HCT116 (cell line): ENCODE data around the gene FCHSD2. TPM values are rescaled to one million over a fixed set of nuclear protein-coding genes. Genes with fewer than 3 reads are reported as not detected.

Source experiments
- ATAC-seq: fragments of 200-7000 bp; cut with Tn5 transposase; 2 replicates; pipeline ENCODE4 v1.9.1; 2020; ENCODE audit warnings: mild to moderate bottlenecking, moderate library complexity
- BruUV-seq: library from RNA; stranded (reverse); fragments of 400-500 nt; replicated peaks from 2 replicates; lab custom pipeline; 2021; lab: Mats Ljungman, UMichigan
- CTCF ChIA-PET: fragments of 300-600 bp; sonication (Branson Sonifier 250); formaldehyde crosslinking; loops from one replicate; lab custom pipeline; 2021; ENCODE audit warnings: antibody characterized with exemption; lab: Charles Lee
- POLR2A ChIA-PET: fragments of 300-600, 350-600 bp; sonication (Branson Sonifier 250); formaldehyde crosslinking; loops from one replicate; lab custom pipeline; 2021; ENCODE audit warnings: antibody characterized with exemption; lab: Charles Lee
- RAD21 ChIA-PET, 2 experiments: fragments of 300-600 bp; sonication (Branson Sonifier 250); formaldehyde crosslinking; loops; one replicate each; lab custom pipeline; 2023; ENCODE audit warnings: low total read pairs in 2 of 2; ENCODE audit not compliant: uncharacterized antibody in 2 of 2, unreplicated experiment in 2 of 2, low non-redundant PET in 1 of 2; lab: Charles Lee
- DNase-seq: peaks from one replicate; pipeline ENCODE4 v3.0.0-alpha.2; 2010; ENCODE audit warnings: low read depth, low spot score
- H2AFZ ChIP-seq: fragments of 200-600 bp; shearing (Covaris generic), sonication (generic); 2 replicates; pipeline ENCODE4 v1.6.1; 2017; ENCODE audit warnings: low read depth, mixed run types, mixed read lengths, antibody characterized with exemption, low read length; ENCODE audit not compliant: poor library complexity, severe bottlenecking
- H3K27ac ChIP-seq: 2 replicates; pipeline ENCODE4 v1.5.1; 2012; ENCODE audit warnings: low read depth, low read length
- H3K27me3 ChIP-seq: fragments of 200-600 bp; sonication (generic); 2 replicates; pipeline ENCODE4 v1.6.1; 2016; ENCODE audit warnings: mixed run types, low read length, mixed read lengths; ENCODE audit not compliant: insufficient read depth
- H3K36me3 ChIP-seq, 2 experiments: fragments of 200-500 bp in 1 of 2; fragments of 200-600 bp in 1 of 2; sonication (Bioruptor generic) in 1 of 2; sonication (generic) in 1 of 2; 2 replicates each; pipeline versions ENCODE4 v1.5.1 to v1.6.1; 2014 to 2016; ENCODE audit warnings: low read length in 2 of 2, inconsistent platforms in 1 of 2, mixed read lengths in 1 of 2, mixed run types in 1 of 2; ENCODE audit not compliant: insufficient read depth in 2 of 2, control insufficient read depth in 1 of 2
- H3K4me1 ChIP-seq, 2 experiments: fragments of 200-600 bp in 1 of 2; sonication (generic) in 1 of 2; 2 replicates each; pipeline versions ENCODE4 v1.5.1 to v1.6.1; 2012 to 2017; ENCODE audit warnings: low read length in 2 of 2, inconsistent platforms in 1 of 2, mild to moderate bottlenecking in 1 of 2, mixed read lengths in 1 of 2, mixed run types in 1 of 2, moderate library complexity in 1 of 2; ENCODE audit not compliant: insufficient read depth in 2 of 2, control insufficient read depth in 1 of 2
- H3K4me2 ChIP-seq: fragments of 200-600 bp; sonication (generic); 2 replicates; pipeline ENCODE4 v1.6.1; 2017; ENCODE audit warnings: mixed run types, low read length, mixed read lengths
- H3K4me3 ChIP-seq, 2 experiments: fragments of 200-600 bp in 1 of 2; sonication (generic) in 1 of 2; replicated peaks in 1 of 2; 2 replicates each; pipeline ENCODE4 v1.5.1; 2011 to 2016; ENCODE audit warnings: low read length in 2 of 2, control low read depth in 1 of 2, low read depth in 1 of 2, mild to moderate bottlenecking in 1 of 2, mixed read lengths in 1 of 2, mixed run types in 1 of 2
- H3K79me2 ChIP-seq: fragments of 200-600 bp; sonication (generic); 2 replicates; pipeline ENCODE4 v1.6.1; 2017; ENCODE audit warnings: mild to moderate bottlenecking, mixed run types, low read length, moderate library complexity, mixed read lengths; ENCODE audit not compliant: insufficient read depth
- H3K9ac ChIP-seq: fragments of 200-600 bp; sonication (generic); 2 replicates; pipeline ENCODE4 v1.6.1; 2016; ENCODE audit warnings: low read length, mixed read lengths
- H3K9me2 ChIP-seq: fragments of 200-600 bp; sonication (generic), shearing (Covaris generic); 2 replicates; pipeline ENCODE4 v1.6.1; 2017; ENCODE audit warnings: mixed run types, mild to moderate bottlenecking, moderate library complexity; ENCODE audit not compliant: insufficient read depth
- H3K9me3 ChIP-seq, 2 experiments: fragments of 200-500 bp in 1 of 2; fragments of 200-600 bp in 1 of 2; sonication (Bioruptor generic) in 1 of 2; sonication (generic) in 1 of 2; 2 replicates each; pipeline ENCODE4 v1.6.1; 2014 to 2017; ENCODE audit warnings: low read length in 2 of 2, mixed read lengths in 2 of 2, inconsistent platforms in 1 of 2, low read depth in 1 of 2, mild to moderate bottlenecking in 1 of 2, mixed run types in 1 of 2, moderate library complexity in 1 of 2; ENCODE audit not compliant: control insufficient read depth in 1 of 2, insufficient read depth in 1 of 2
- H4K20me1 ChIP-seq: fragments of 200-600 bp; sonication (generic), shearing (Covaris generic); 2 replicates; pipeline ENCODE4 v1.6.1; 2017; ENCODE audit warnings: mixed run types, mild to moderate bottlenecking, moderate library complexity; ENCODE audit not compliant: insufficient read depth
- CEBPB ChIP-seq: IDR thresholded peaks from 2 replicates; pipeline ENCODE4 v1.6.1; 2012; ENCODE audit warnings: low read depth
- EGR1 ChIP-seq: IDR thresholded peaks from 2 replicates; pipeline ENCODE4 v1.6.1; 2012; ENCODE audit warnings: low read depth
- POLR2AphosphoS5 ChIP-seq: IDR thresholded peaks from 2 replicates; pipeline ENCODE4 v1.6.1; 2011; ENCODE audit warnings: mild to moderate bottlenecking, low read depth, low read length, moderate library complexity
- RAD21 ChIP-seq: IDR thresholded peaks from 2 replicates; pipeline ENCODE4 v1.6.1; 2012; ENCODE audit warnings: low read depth, mild to moderate bottlenecking
- SIN3A ChIP-seq: IDR thresholded peaks from 2 replicates; pipeline ENCODE4 v1.6.1; 2012; ENCODE audit warnings: low read depth
- SRF ChIP-seq: IDR thresholded peaks from 2 replicates; pipeline ENCODE4 v1.6.1; 2012; ENCODE audit warnings: low read depth
- ZFX ChIP-seq: fragments of 450-650 bp; IDR thresholded peaks from 2 replicates; pipeline ENCODE4 v1.6.1; 2017
- ZNF274 ChIP-seq: fragments of 200-500 bp; sonication (Bioruptor generic); IDR thresholded peaks from 2 replicates; pipeline ENCODE4 v1.6.1; 2014; ENCODE audit warnings: mild to moderate bottlenecking, low read depth, low read length, inconsistent platforms
- intact Hi-C: fragments of 100-400 bp; cut with micrococcal nuclease; formaldehyde crosslinking; loops from 2 replicates; pipeline ENCODE4 v1.10.0; 2022
- total RNA-seq: library from RNA; stranded (reverse); gene quantifications from one replicate; pipeline ENCODE4 v1.2.1, GENCODE V29; 2021; ENCODE audit not compliant: unreplicated experiment
- TF ChIP-seq, protein P1 (sequence below): IDR thresholded peaks from 2 replicates; pipeline ENCODE4 v1.6.1; 2011; ENCODE audit warnings: mild to moderate bottlenecking, low read length, moderate library complexity; ENCODE audit not compliant: insufficient replicate concordance; ENCODE audit errors: extremely low read depth
- TF ChIP-seq, protein P2 (sequence below): IDR thresholded peaks from 2 replicates; pipeline ENCODE4 v1.6.1; 2012
- TF ChIP-seq, protein P3 (sequence below), 3 experiments: fragments of 200-600 bp in 1 of 3; sonication (generic) in 1 of 3; IDR thresholded peaks in 2 of 3; conservative IDR thresholded peaks in 1 of 3; 2 replicates each; pipeline ENCODE4 v1.5.1; 2012 to 2017; ENCODE audit warnings: low read depth in 2 of 3, low read length in 2 of 3, antibody characterized with exemption in 1 of 3, borderline replicate concordance in 1 of 3, control low read depth in 1 of 3, mild to moderate bottlenecking in 1 of 3, mixed read lengths in 1 of 3, mixed run types in 1 of 3, moderate library complexity in 1 of 3; ENCODE audit not compliant: insufficient read depth in 1 of 3

The FCHSD2 gene
- total RNA-seq, 1 experiment from 2014 or later = 15.0 TPM

DNA sequence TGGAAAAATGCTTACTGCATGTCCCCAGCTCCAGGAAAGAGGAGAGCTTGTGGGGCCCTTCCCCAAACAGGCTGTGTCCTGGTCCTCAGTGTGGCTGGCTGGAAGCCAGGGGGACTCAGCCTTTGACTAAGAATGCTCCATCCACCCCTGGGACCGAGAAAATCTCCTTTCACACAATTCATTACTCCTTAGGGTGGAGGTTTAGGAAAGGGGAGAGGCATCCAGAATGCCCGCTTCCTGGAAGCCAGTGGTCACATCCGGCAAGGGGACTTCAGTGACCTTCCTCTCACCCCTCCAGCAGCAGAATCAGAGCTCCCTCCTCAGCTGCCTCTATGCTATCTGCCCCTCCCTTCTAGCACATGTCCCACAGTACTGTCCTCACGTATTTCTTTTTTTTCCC is 306.0 kb downstream of the FCHSD2 start:
- ChIA-PET RAD21 (no interaction called here), CTCF (no interaction called here), POLR2A (no interaction called here)
- H3K9ac ChIP-seq = no peak overlapping the region
- no peaks in the 10 kb centered on the region for H4K20me1 ChIP-seq
- no peak for DNase-seq
- no peaks in the 10 kb centered on the region for H3K9me2 ChIP-seq
- TF ChIP-seq POLR2AphosphoS5 = no peak
- H3K4me1 ChIP-seq = peaks cover 7 to 15% of the 10 kb centered on the region in 2 experiments
- no peak overlapping the region for H3K4me2 ChIP-seq
- intact Hi-C loops = no loop called here
- 0 out of 4 replicates have a peak, but pooled peaks cover 0 to 4% of the 10 kb centered on the region in 2 experiments for H3K36me3 ChIP-seq
- no peak overlapping the region for H2AFZ ChIP-seq
- no peak overlapping the region for H3K27ac ChIP-seq
- H3K79me2 ChIP-seq = no peaks in the 10 kb centered on the region
- H3K27me3 ChIP-seq = no peaks in the 10 kb centered on the region
- no peak overlapping the region for H3K4me3 ChIP-seq
- ATAC-seq = no peak
- H3K9me3 ChIP-seq = no peaks in the 10 kb centered on the region
- no TSS peak for BruUV-seq

DNA sequence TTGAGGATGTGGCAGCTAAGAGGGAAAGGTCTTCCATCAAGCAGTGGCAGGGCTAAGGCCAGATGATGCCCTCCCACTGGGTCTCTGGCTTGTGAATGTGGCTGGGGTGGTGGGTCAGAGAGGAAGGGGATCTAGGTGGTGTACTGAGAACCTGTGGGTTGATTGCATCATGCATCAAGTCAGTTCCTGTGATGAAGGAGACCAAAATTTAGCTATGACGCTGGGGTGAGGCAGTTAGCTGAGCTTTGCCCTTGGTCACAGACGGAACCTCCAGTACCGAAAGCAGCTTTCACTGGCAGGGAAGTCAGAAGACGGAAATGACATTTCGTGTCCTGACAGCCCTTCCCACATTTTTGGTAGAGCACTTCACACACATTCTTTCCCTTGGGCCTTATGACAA is 307.2 kb downstream of the FCHSD2 start:
- no peak overlapping the region for H2AFZ ChIP-seq
- H3K4me2 ChIP-seq = no peak overlapping the region
- ChIA-PET CTCF (interaction anchor here (1.1 kb wide), 1 partner anchor 110 kb away, joined by 3 read pairs; no protein-coding TSS in a partner anchor), RAD21 (no interaction called here)
- no peak overlapping the region for H3K27ac ChIP-seq
- TF ChIP-seq ZNF274 (no peak), SRF (no peak), POLR2AphosphoS5 (no peak), ZFX (no peak), CEBPB (no peak), SIN3A (no peak), RAD21 (no peak), EGR1 (no peak)
- TF ChIP-seq, protein P1, sequence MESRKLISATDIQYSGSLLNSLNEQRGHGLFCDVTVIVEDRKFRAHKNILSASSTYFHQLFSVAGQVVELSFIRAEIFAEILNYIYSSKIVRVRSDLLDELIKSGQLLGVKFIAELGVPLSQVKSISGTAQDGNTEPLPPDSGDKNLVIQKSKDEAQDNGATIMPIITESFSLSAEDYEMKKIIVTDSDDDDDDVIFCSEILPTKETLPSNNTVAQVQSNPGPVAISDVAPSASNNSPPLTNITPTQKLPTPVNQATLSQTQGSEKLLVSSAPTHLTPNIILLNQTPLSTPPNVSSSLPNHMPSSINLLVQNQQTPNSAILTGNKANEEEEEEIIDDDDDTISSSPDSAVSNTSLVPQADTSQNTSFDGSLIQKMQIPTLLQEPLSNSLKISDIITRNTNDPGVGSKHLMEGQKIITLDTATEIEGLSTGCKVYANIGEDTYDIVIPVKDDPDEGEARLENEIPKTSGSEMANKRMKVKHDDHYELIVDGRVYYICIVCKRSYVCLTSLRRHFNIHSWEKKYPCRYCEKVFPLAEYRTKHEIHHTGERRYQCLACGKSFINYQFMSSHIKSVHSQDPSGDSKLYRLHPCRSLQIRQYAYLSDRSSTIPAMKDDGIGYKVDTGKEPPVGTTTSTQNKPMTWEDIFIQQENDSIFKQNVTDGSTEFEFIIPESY = no peak
- TF ChIP-seq, protein P2, sequence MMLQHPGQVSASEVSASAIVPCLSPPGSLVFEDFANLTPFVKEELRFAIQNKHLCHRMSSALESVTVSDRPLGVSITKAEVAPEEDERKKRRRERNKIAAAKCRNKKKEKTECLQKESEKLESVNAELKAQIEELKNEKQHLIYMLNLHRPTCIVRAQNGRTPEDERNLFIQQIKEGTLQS = no peak
- TF ChIP-seq, protein P3, sequence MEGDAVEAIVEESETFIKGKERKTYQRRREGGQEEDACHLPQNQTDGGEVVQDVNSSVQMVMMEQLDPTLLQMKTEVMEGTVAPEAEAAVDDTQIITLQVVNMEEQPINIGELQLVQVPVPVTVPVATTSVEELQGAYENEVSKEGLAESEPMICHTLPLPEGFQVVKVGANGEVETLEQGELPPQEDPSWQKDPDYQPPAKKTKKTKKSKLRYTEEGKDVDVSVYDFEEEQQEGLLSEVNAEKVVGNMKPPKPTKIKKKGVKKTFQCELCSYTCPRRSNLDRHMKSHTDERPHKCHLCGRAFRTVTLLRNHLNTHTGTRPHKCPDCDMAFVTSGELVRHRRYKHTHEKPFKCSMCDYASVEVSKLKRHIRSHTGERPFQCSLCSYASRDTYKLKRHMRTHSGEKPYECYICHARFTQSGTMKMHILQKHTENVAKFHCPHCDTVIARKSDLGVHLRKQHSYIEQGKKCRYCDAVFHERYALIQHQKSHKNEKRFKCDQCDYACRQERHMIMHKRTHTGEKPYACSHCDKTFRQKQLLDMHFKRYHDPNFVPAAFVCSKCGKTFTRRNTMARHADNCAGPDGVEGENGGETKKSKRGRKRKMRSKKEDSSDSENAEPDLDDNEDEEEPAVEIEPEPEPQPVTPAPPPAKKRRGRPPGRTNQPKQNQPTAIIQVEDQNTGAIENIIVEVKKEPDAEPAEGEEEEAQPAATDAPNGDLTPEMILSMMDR (IDR thresholded peaks at IDR 0.05 in 2 of 3, conservative IDR thresholded peaks at IDR 0.05 in 1 of 3; ENCODE audit: borderline replicate concordance in 1 of 3, insufficient read depth in 1 of 3, low read depth in 2 of 3, low read length in 2 of 3) = no peak
- TF ChIP-seq, all 23 proteins: peak for 0
- Histone ChIP-seq H3K27me3 (no peaks in the 10 kb centered on the region), H3K79me2 (no peaks in the 10 kb centered on the region), H3K9ac (no peak overlapping the region), H3K4me1 (peaks cover 0 to 6% of the 10 kb centered on the region in 2 experiments; a peak in 2 of 4 replicates), H3K36me3 (0 out of 4 replicates have a peak, but pooled peaks cover 0 to 4% of the 10 kb centered on the region in 2 experiments), H3K9me3 (no peaks in the 10 kb centered on the region), H4K20me1 (no peaks in the 10 kb centered on the region), H3K9me2 (no peaks in the 10 kb centered on the region), H3K4me3 (no peak overlapping the region)
- BruUV-seq = no TSS peak
- POLR2A ChIA-PET = no interaction called here
- DNase-seq = no peak
- ATAC-seq = no peak
- intact Hi-C loops = no loop called here
